Cardiac fibroblast (primary cell): ENCODE results near the gene RTP3.
A peak's percentile ranks its signal among the peaks of the same experiment; 100 is the strongest.

Source experiments
- DNase-seq, 2 donors: peaks; one replicate each; pipeline versions ENCODE4 v3.0.0 to v3.0.0-alpha.2; 2010; ENCODE audit warnings: low read depth in 2 of 2
- H3K4me3 ChIP-seq, 2 donors: replicated peaks in 1 of 2; 1 replicate in 1 of 2; 2 replicates in 1 of 2; pipeline ENCODE4 v1.5.1; 2011; ENCODE audit warnings: low read depth in 2 of 2, low read length in 2 of 2, mild to moderate bottlenecking in 2 of 2, moderate library complexity in 1 of 2
- TF ChIP-seq, protein P1 (sequence below): IDR thresholded peaks from one replicate; pipeline ENCODE4 v1.5.1; 2011; ENCODE audit warnings: low read depth, mild to moderate bottlenecking, low read length, inconsistent platforms

Gene RTP3

DNA sequence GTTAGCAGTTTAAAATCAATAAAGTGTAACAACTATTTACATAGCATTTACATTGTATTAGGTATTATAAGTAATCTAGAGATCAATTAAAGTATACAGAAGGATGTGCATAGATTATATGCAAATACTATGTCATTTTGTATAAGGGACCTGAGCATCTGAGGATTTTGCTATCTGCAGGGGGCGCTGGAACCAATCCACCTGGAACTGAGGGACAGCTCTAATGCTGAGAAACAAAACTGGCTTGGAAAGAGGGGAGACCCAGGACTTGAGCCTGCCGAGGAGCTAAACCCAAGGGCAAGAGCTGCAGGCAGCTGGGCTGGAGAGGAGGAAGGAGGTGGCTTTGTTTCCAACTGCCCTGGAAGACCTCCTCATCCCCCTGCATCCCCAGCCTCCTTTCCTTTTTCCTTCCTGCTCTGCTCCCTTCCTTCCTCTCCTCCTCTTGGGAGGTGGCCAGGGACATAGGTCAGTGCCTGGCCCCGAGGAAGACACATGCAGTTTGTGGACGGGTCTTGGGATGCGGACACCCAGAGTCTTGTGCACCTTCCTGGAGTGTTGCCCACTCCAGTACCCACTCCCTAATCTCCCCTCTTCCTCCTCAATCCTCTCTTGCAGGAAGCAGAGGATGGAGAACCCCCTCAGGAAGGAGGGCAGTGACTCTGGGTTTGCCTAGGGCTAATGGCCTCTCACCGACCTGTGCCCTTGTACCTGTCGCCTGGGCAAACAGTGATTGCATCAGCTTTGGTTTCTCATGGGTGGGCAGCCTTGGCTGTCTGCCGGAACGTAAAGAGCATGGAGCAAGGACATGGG lies 825 bp upstream of the RTP3 start:
- DNase-seq = peak in 1 of 2 donors; percentile 32
- TF ChIP-seq, protein P1, sequence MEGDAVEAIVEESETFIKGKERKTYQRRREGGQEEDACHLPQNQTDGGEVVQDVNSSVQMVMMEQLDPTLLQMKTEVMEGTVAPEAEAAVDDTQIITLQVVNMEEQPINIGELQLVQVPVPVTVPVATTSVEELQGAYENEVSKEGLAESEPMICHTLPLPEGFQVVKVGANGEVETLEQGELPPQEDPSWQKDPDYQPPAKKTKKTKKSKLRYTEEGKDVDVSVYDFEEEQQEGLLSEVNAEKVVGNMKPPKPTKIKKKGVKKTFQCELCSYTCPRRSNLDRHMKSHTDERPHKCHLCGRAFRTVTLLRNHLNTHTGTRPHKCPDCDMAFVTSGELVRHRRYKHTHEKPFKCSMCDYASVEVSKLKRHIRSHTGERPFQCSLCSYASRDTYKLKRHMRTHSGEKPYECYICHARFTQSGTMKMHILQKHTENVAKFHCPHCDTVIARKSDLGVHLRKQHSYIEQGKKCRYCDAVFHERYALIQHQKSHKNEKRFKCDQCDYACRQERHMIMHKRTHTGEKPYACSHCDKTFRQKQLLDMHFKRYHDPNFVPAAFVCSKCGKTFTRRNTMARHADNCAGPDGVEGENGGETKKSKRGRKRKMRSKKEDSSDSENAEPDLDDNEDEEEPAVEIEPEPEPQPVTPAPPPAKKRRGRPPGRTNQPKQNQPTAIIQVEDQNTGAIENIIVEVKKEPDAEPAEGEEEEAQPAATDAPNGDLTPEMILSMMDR = peak; percentile 42
- H3K4me3 ChIP-seq = no peak overlapping the region

DNA sequence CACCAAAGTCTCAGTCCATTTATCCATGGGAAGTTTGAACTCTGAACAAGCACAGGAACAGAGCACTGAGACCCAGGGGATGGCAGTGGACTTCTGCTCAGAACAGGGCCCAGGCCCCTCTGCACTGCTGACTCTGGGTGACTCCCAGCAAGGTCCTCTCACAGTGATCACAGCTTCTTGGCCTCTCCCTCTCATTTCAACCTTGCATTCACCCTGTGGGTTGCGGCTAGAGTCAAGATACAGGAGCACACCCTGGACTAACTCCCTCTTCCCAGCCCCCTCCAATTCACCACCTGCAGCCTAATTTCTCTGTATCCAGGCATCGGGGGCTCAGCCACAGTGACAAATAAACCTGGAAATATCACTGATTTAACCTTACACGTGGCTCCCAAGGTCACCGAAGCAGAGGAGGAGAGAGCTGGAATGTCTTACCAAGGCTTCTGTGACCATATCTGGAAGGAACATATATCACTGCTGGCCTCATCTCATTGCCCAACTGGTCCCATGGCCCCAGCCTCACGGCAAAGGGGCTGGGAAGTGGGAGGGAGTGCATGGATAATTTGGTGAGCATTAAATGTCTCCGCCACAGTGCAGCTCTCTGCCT lies 1.2 kb downstream of the RTP3 start:
- TF ChIP-seq, protein P1 = no peak
- H3K4me3 ChIP-seq = no peak overlapping the region
- DNase-seq = no peak

DNA sequence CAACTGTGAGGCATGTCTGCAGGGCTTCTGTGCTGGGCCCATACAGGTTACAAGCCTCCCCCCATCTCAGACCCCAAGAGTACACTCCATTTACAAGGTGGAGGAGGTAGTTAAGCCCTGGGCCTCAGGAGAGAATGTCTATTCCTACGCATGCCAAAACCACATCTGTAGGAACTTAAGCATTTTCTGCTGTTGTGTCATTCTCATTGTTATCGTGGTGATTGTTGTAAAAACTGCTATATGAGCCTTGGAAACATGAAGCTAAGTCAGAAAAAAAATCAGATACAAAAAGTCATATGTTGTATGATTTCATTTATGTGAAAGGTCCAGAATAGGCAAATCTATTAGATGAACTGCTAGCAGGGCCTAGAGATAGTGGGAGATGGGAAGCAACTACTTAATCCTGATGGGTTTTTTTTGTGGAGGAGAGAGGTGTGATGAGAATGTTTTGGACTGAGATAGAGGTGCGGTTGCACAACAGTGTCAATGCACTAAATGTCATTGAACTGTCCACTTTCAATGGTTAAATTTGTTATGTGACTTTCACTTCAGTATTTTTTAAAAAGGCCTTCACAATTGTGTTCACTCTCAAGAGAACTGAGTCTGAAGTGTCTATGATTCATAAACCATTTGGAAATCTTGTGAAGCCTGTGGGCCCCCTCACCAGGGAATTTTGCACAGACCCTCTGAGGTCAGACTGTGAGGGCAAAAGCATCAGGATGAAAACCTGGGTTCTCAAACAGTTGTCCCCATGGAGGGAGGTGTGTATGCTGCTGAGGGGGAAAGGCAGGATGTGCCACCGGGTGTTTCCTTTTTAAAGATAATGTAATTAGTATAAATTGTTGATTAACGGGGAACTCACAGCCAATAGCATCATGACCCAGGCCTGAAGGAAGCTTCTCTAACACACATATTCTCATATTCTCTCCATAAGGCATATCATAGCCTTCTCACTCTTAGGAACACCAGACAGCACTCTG lies 3.2 kb downstream of the RTP3 start:
- DNase-seq = peak; percentile 54 to 92
- H3K4me3 ChIP-seq = no peak overlapping the region

DNA sequence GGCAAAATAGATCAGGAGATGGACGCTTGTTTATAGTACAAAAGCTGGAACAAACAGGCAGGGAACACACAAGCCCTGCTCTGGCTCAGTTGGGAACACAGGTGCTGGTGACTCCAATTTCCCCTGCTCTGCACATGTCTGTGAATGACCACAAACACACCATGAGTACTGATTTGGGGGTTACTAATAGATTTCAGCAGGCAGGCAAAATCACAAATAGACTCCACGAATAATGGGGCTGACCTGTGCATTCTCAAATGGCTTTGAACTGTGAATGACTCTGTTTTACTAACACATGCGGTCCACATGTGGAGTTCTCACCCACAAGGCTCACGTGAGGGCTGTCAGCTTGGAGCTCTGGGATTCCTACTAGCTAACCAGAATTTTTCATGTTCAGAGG lies 3.9 kb downstream of the RTP3 start:
- TF ChIP-seq, protein P1 = no peak
- H3K4me3 ChIP-seq = no peak overlapping the region
- no peak for DNase-seq

More for the DNA sequence above, 3.2 kb downstream of the RTP3 start:
- TF ChIP-seq, protein P1 = no peak

DNA sequence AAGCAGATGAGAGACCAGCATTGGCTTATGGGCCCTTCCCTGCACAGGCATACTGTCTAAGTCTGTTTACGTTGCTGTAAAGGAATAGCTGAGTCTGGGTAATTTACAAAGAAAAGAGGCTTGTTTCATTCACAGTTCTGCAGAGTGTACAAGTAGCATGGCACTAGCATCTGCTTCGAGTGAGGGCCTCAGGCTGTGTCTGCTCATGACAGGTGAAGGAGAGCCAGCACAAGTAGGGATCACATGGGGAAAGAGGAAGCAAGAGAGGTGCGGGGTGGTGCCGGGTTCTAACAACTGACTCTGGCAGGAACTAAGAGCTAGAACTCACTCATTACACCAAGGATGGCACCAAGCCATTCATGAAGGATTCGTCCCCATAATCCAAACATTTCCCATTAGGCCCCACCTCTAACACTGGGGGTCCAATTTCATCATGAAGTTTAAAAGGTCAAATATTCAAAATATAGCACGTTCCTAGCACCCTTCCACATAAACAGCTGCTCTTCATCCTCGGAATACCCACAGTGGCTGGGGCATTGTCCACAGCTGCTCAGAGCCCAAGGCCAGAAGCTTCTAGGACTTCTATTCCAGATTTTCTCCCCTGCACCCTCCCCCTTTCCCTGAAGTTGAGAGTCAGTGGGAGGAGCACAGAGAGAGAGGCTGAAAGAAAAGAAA lies 5.6 kb downstream of the RTP3 start:
- TF ChIP-seq, protein P1 = no peak
- no peak for DNase-seq
- H3K4me3 ChIP-seq = no peak overlapping the region

DNA sequence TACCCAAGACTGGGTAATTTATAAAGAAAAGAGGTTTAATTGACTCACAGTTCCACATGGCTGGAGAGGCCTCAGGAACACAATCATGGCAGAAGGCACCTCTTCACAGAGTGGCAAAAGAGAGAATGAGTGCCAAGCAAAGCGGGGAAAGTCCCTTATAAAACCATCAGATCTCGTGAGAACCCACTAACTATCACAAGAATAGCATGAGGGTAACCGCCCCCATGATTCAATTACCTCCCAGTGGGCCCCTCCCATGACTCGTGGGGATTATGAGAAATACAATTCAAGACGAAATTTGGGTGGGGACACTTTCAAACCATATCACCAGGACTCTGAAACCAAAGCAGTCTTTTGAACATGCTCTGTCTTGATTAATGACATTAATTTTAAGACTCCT lies 7.0 kb downstream of the RTP3 start:
- TF ChIP-seq, protein P1 = no peak
- peak in 1 of 2 donors; percentile 32 for DNase-seq
- H3K4me3 ChIP-seq = no peak overlapping the region
